Gastroesophageal sphincter (tissue), 3 donors: ENCODE results near the gene MT1HL1.

ENCODE experiments used
- CTCF ChIP-seq, 4 experiments: fragments of 200-600 bp in 2 of 4; fragments of 450-650 bp in 2 of 4; sonication (generic) in 1 of 4; IDR thresholded peaks; one replicate each; pipeline ENCODE4 v1.5.1; 2017 to 2019; ENCODE audit warnings: antibody characterized with exemption in 4 of 4, mild to moderate bottlenecking in 2 of 4, moderate library complexity in 2 of 4
- POLR2A ChIP-seq, 2 donors: fragments of 450-650 bp; IDR thresholded peaks; one replicate each; pipeline ENCODE4 v1.6.1; 2017; ENCODE audit warnings: antibody characterized with exemption in 2 of 2, mild to moderate bottlenecking in 2 of 2, moderate library complexity in 1 of 2

- TF ChIP-seq CTCF (IDR thresholded peaks at IDR 0.05) (no peak), POLR2A (IDR thresholded peaks at IDR 0.05) (no peak)
Observed at GRCh38 chr1:237003516-237003915, 725 bp downstream of the MT1HL1 start.
